Measurements from ENCODE around the gene IGBP1. TPM values are rescaled to one million over a fixed set of nuclear protein-coding genes. Genes with fewer than 3 reads are reported as not detected.
A peak's percentile ranks its signal among the peaks of the same experiment; 100 is the strongest.

Gene IGBP1
- total RNA-seq, 1 experiment from 2014 or later, result 50.7 TPM

GRCh38 chrX:70196961-70197720 is 63.9 kb downstream of the IGBP1 start:
- intact Hi-C loops (cut with micrococcal nuclease), result loop anchor here (5.0 kb wide), 1 partner anchor 65 kb away; the partner anchor contains the start of gene P2RY4
- Histone ChIP-seq H3K27me3 (ENCODE audit: insufficient read depth, low read length) (no peaks in the 10 kb centered on the region), H3K4me1 (ENCODE audit: control insufficient read depth in 1 of 2, insufficient read depth in 2 of 2, low read length in 2 of 2) (peaks cover 0 to 5% of the 10 kb centered on the region in 2 experiments; a peak in 1 of 4 replicates), H3K36me3 (ENCODE audit: control insufficient read depth in 1 of 2, insufficient read depth in 2 of 2, low read length in 2 of 2) (no peaks in the 10 kb centered on the region), H3K9ac (ENCODE audit: low read length) (no peak overlapping the region), H2AFZ (ENCODE audit: low read depth, low read length, poor library complexity, severe bottlenecking) (peak overlapping the region; percentile 98), H3K9me3 (ENCODE audit: control insufficient read depth in 1 of 2, insufficient read depth in 1 of 2, low read depth in 1 of 2, low read length in 2 of 2) (no peaks in the 10 kb centered on the region), H3K4me2 (ENCODE audit: low read length) (peak overlapping the region; percentile 60), H3K27ac (ENCODE audit: low read depth, low read length) (no peak overlapping the region), H4K20me1 (ENCODE audit: insufficient read depth) (no peaks in the 10 kb centered on the region), H3K4me3 (replicated peaks in 1 of 2; ENCODE audit: low read depth in 1 of 2, low read length in 2 of 2) (0 out of 4 replicates have a peak overlapping the region, but pooled peaks of 1 of the 2 experiments have one; percentile 13), H3K79me2 (ENCODE audit: insufficient read depth, low read length) (no peaks in the 10 kb centered on the region), H3K9me2 (ENCODE audit: insufficient read depth) (no peaks in the 10 kb centered on the region)
- ChIA-PET CTCF (interaction anchor here (1.8 kb wide), 1 partner anchor 66 kb away, joined by 4 read pairs; no protein-coding TSS in a partner anchor), RAD21 (ENCODE audit: low non-redundant PET in 1 of 2, low total read pairs in 2 of 2, uncharacterized antibody in 2 of 2, unreplicated experiment in 2 of 2) (interaction anchor here in 1 of 2 experiments (0.7 kb wide), 1 partner anchor 94 kb away, joined by 3 read pairs; no protein-coding TSS in a partner anchor), POLR2A (no interaction called here)
- DNase-seq (ENCODE audit: low read depth, low spot score) (peak; percentile 60), ATAC-seq (peak; percentile 97)
- BruUV-seq (replicated peaks), result no TSS peak
- no peak for TF ChIP-seq SRF (IDR thresholded peaks at IDR 0.05; ENCODE audit: low read depth)
- peak; percentile 60 to 80 (median 67) for TF ChIP-seq CTCF (IDR thresholded peaks at IDR 0.05 in 2 of 3, conservative IDR thresholded peaks at IDR 0.05 in 1 of 3; ENCODE audit: borderline replicate concordance in 1 of 3, insufficient read depth in 1 of 3, low read depth in 2 of 3, low read length in 2 of 3)
- no peak for TF ChIP-seq EZH2 (IDR thresholded peaks at IDR 0.05)
- no peak for TF ChIP-seq JUND (IDR thresholded peaks at IDR 0.05)
- no peak for TF ChIP-seq CBX3 (IDR thresholded peaks at IDR 0.05; ENCODE audit: low read depth)
- TF ChIP-seq RAD21 (IDR thresholded peaks at IDR 0.05; ENCODE audit: low read depth), result peak; percentile 81
- no peak for TF ChIP-seq CEBPB (IDR thresholded peaks at IDR 0.05; ENCODE audit: low read depth)
- TF ChIP-seq POLR2A (IDR thresholded peaks at IDR 0.05; ENCODE audit: borderline replicate concordance, extremely low read depth, insufficient read depth, insufficient read length), result no peak

Measured in HCT116 (cell line).